Effector memory CD4-positive, alpha-beta T cell (primary cell): ENCODE measurements around the gene AKAP13.

ENCODE experiments used
- DNase-seq, 3 donors: peaks; one replicate each; pipeline ENCODE4 v3.0.0-alpha.2; 2020
- H3K27ac ChIP-seq: 2 replicates; pipeline ENCODE4 v1.7.0; 2013; ENCODE audit warnings: mild to moderate bottlenecking, low read length, moderate library complexity; ENCODE audit not compliant: insufficient read depth, poor library complexity, severe bottlenecking
- H3K27me3 ChIP-seq: replicated peaks from 2 replicates; pipeline ENCODE4 v1.7.0; 2013; ENCODE audit warnings: mild to moderate bottlenecking, low read length; ENCODE audit not compliant: insufficient read depth, control insufficient read depth, poor library complexity, severe bottlenecking
- H3K36me3 ChIP-seq: 2 replicates; pipeline ENCODE4 v1.7.0; 2013; ENCODE audit warnings: mild to moderate bottlenecking, low read length, moderate library complexity; ENCODE audit not compliant: control insufficient read depth, insufficient read depth
- H3K4me1 ChIP-seq: 2 replicates; pipeline ENCODE4 v1.7.0; 2013; ENCODE audit warnings: low read length, mild to moderate bottlenecking; ENCODE audit not compliant: control insufficient read depth, insufficient read depth, poor library complexity, severe bottlenecking
- H3K4me3 ChIP-seq: 2 replicates; pipeline ENCODE4 v1.7.0; 2013; ENCODE audit warnings: low read length, low read depth, mild to moderate bottlenecking; ENCODE audit not compliant: insufficient read depth, poor library complexity, severe bottlenecking
- H3K9me3 ChIP-seq: 2 replicates; pipeline ENCODE4 v1.7.0; 2013; ENCODE audit warnings: mild to moderate bottlenecking, low read length, moderate library complexity; ENCODE audit not compliant: control insufficient read depth

Gene AKAP13

DNA sequence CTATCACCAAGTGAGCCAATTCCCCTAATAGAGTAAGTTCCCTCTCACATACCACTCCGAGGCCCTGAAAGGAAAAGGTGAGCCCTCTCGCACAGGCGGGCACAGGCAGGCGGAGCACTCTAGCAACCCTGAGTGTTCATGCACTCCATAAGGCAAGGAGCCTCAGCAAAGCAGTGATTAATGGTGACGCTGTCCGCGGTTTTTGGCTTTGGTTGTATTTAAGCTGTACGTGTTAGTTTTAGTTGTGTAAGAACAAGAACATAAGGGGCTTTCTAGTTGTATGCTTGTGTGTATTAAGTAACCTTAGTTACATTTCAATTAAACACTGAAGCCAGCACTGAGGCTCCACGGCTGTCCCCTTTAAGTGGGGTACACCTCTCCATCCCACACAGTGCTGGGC, 381.2 kb downstream of the AKAP13 start:
- DNase-seq = no peak
- H3K27ac ChIP-seq = no peak overlapping the region
- H3K9me3 ChIP-seq = no peaks in the 10 kb centered on the region
- no peaks in the 10 kb centered on the region for H3K27me3 ChIP-seq
- no peaks in the 10 kb centered on the region for H3K4me1 ChIP-seq
- no peak overlapping the region for H3K4me3 ChIP-seq
- H3K36me3 ChIP-seq = peaks cover 20% of the 10 kb centered on the region

- Histone ChIP-seq H3K4me1 (no peaks in the 10 kb centered on the region), H3K27ac (no peak overlapping the region), H3K9me3 (no peaks in the 10 kb centered on the region), H3K27me3 (no peaks in the 10 kb centered on the region), H3K4me3 (no peak overlapping the region), H3K36me3 (peaks cover 20% of the 10 kb centered on the region)
- DNase-seq = no peak
Measured at GRCh38 chr15:85762039-85762755, 381.8 kb downstream of the AKAP13 start.

GRCh38 chr15:85762756-85763127, 382.3 kb downstream of the AKAP13 start:
- no peaks in the 10 kb centered on the region for H3K9me3 ChIP-seq
- no peak overlapping the region for H3K4me3 ChIP-seq
- H3K4me1 ChIP-seq = no peaks in the 10 kb centered on the region
- no peaks in the 10 kb centered on the region for H3K27me3 ChIP-seq
- peaks cover 20% of the 10 kb centered on the region for H3K36me3 ChIP-seq
- no peak for DNase-seq
- H3K27ac ChIP-seq = no peak overlapping the region

DNA sequence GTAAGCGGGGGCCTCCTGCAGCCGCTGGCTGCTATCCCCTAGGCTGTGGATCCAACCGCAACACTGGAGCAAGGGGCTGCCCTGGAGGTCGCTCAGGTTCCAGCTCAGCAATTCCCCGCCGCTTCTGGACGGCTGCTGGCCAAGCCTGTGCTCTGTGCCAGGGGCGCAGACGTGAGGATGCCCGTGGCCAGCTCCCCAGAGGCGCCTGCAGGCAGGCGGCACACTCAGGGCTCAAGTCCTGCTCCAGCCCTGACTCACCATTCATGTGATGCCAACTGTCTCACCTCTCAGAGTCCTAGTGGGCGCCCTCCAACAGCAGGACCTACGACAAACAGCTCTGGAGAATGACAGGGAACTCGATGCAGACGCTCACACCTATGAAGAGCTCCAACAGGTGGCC, 382.8 kb downstream of the AKAP13 start:
- Histone ChIP-seq H3K9me3 (no peaks in the 10 kb centered on the region), H3K4me3 (no peak overlapping the region), H3K27me3 (no peaks in the 10 kb centered on the region), H3K27ac (no peak overlapping the region), H3K4me1 (no peaks in the 10 kb centered on the region), H3K36me3 (peaks cover 20% of the 10 kb centered on the region)
- DNase-seq = no peak

- Histone ChIP-seq H3K4me1 (no peaks in the 10 kb centered on the region), H3K4me3 (no peak overlapping the region), H3K27me3 (no peaks in the 10 kb centered on the region), H3K27ac (no peak overlapping the region), H3K9me3 (no peaks in the 10 kb centered on the region), H3K36me3 (peaks cover 13% of the 10 kb centered on the region)
- DNase-seq = no peak
Measured at GRCh38 chr15:85763673-85764633, 383.6 kb downstream of the AKAP13 start.

- Histone ChIP-seq H3K4me1 (no peaks in the 10 kb centered on the region), H3K27ac (no peak overlapping the region), H3K9me3 (no peaks in the 10 kb centered on the region), H3K36me3 (peaks cover 11% of the 10 kb centered on the region), H3K4me3 (no peak overlapping the region), H3K27me3 (no peaks in the 10 kb centered on the region)
- DNase-seq = no peak
Measured at GRCh38 chr15:85764649-85765277, 384.4 kb downstream of the AKAP13 start.

GRCh38 chr15:85766001-85766831, 385.8 kb downstream of the AKAP13 start:
- Histone ChIP-seq H3K27me3 (no peaks in the 10 kb centered on the region), H3K9me3 (no peaks in the 10 kb centered on the region), H3K4me1 (no peaks in the 10 kb centered on the region), H3K27ac (no peak overlapping the region), H3K36me3 (peaks cover 4% of the 10 kb centered on the region), H3K4me3 (no peak overlapping the region)
- DNase-seq = no peak

- no peak for DNase-seq
- Histone ChIP-seq H3K9me3 (no peaks in the 10 kb centered on the region), H3K36me3 (no peaks in the 10 kb centered on the region), H3K27me3 (no peaks in the 10 kb centered on the region), H3K27ac (no peak overlapping the region), H3K4me3 (no peak overlapping the region), H3K4me1 (no peaks in the 10 kb centered on the region)
Measured at GRCh38 chr15:85767785-85768529, 387.6 kb downstream of the AKAP13 start.

DNA sequence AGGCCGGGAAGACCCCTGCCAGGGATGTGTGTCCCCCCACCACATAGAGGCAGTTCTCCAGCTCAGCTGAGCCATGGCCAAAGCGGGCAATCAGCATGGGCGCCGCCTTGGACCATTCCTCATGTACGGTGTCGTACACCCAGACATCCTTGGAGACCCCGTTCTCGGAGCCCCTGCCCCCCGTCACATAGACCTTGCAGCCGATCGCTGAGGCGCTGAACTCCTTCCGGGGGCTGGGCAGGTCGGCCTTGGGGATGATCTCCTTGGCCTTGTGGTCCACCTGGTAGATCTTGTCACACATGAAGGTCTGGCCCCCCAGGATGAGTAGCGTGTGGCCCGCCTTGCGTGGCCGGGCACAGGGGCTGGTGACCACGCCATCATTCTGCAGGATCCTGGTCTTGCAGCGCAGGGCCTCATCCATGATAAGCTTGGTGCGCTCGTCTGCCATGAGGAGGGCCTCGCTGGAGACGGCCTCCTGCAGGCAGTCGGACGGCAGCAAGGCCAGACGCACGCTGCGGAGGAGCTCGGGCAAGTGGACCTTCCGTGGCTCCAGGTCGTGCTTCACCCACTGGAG, 388.3 kb downstream of the AKAP13 start:
- no peaks in the 10 kb centered on the region for H3K27me3 ChIP-seq
- H3K9me3 ChIP-seq = no peaks in the 10 kb centered on the region
- no peak for DNase-seq
- no peak overlapping the region for H3K27ac ChIP-seq
- no peaks in the 10 kb centered on the region for H3K4me1 ChIP-seq
- no peak overlapping the region for H3K4me3 ChIP-seq
- no peaks in the 10 kb centered on the region for H3K36me3 ChIP-seq
